NAMALWA (cell line): ENCODE measurements around the gene CACNA1G.

Experiments
- DNase-seq: peaks from one replicate; pipeline ENCODE4 v3.0.0-alpha.2; 2015; ENCODE audit warnings: low spot score

CACNA1G gene

GRCh38 chr17:50568659-50569058 is 8.1 kb downstream of the CACNA1G start:
- DNase-seq = no peak

- no peak for DNase-seq
Observed at GRCh38 chr17:50569592-50569991, 9.1 kb downstream of the CACNA1G start.

GRCh38 chr17:50570032-50570431 is 9.5 kb downstream of the CACNA1G start:
- DNase-seq = no peak

GRCh38 chr17:50570528-50570927 is 10.0 kb downstream of the CACNA1G start:
- DNase-seq = no peak

- no peak for DNase-seq
Observed at GRCh38 chr17:50571681-50572080, 11.2 kb downstream of the CACNA1G start.

GRCh38 chr17:50572541-50572940 is 12.0 kb downstream of the CACNA1G start:
- DNase-seq = no peak

- DNase-seq = no peak
Observed at GRCh38 chr17:50573866-50574611, 13.5 kb downstream of the CACNA1G start.

- no peak for DNase-seq
Observed at GRCh38 chr17:50575581-50576210, 15.2 kb downstream of the CACNA1G start.

- no peak for DNase-seq
Observed at GRCh38 chr17:50576864-50577263, 16.3 kb downstream of the CACNA1G start.

GRCh38 chr17:50577451-50577954 is 17.0 kb downstream of the CACNA1G start:
- DNase-seq = no peak

- no peak for DNase-seq
Observed at GRCh38 chr17:50578173-50578572, 17.7 kb downstream of the CACNA1G start.

GRCh38 chr17:50579399-50579798 is 18.9 kb downstream of the CACNA1G start:
- DNase-seq = no peak

GRCh38 chr17:50580646-50581045 is 20.1 kb downstream of the CACNA1G start:
- DNase-seq = no peak

GRCh38 chr17:50581316-50581715 is 20.8 kb downstream of the CACNA1G start:
- DNase-seq = no peak

- DNase-seq = no peak
Observed at GRCh38 chr17:50582741-50583140, 22.2 kb downstream of the CACNA1G start.

GRCh38 chr17:50583641-50584040 is 23.1 kb downstream of the CACNA1G start:
- no peak for DNase-seq

GRCh38 chr17:50584116-50584515 is 23.6 kb downstream of the CACNA1G start:
- no peak for DNase-seq

- no peak for DNase-seq
Observed at GRCh38 chr17:50584749-50585148, 24.2 kb downstream of the CACNA1G start.

GRCh38 chr17:50585346-50585745 is 24.8 kb downstream of the CACNA1G start:
- no peak for DNase-seq

- no peak for DNase-seq
Observed at GRCh38 chr17:50585891-50586290, 25.4 kb downstream of the CACNA1G start.

GRCh38 chr17:50586421-50587247 is 26.1 kb downstream of the CACNA1G start:
- DNase-seq = no peak

GRCh38 chr17:50587571-50587970 is 27.1 kb downstream of the CACNA1G start:
- DNase-seq = no peak
